HEK293 (cell line): ENCODE measurements around the gene NHSL2.

Source experiments
- CTCF ChIA-PET: fragments of 350-600 bp; formaldehyde crosslinking; extraction: SDS; loops from one replicate; lab custom pipeline; 2021; ENCODE audit warnings: antibody characterized with exemption; lab: Yijun Ruan, JAX
- POLR2A ChIA-PET: fragments of 300-600 bp; formaldehyde crosslinking; extraction: SDS; loops from one replicate; lab custom pipeline; 2020; ENCODE audit warnings: antibody characterized with exemption, inconsistent platforms; lab: Yijun Ruan, JAX
- H3K27ac ChIP-seq: fragments of 200-500 bp; sonication (Bioruptor generic); 2 replicates; pipeline ENCODE4 v1.5.1; 2014; ENCODE audit warnings: low read depth, low read length, control low read depth, inconsistent platforms; ENCODE audit errors: extremely low read depth
- H3K36me3 ChIP-seq, 2 experiments: fragments of 200-500 bp in 1 of 2; sonication (Bioruptor generic) in 1 of 2; 1 replicate in 1 of 2; 2 replicates in 1 of 2; pipeline ENCODE4 v1.5.1; 2014 to 2017; ENCODE audit warnings: inconsistent platforms in 2 of 2, low read length in 2 of 2; ENCODE audit not compliant: control insufficient read depth in 2 of 2, insufficient read depth in 1 of 2
- H3K4me1 ChIP-seq: fragments of 200-500 bp; sonication (Bioruptor generic); 2 replicates; pipeline ENCODE4 v1.5.1; 2014; ENCODE audit warnings: mild to moderate bottlenecking, low read length, inconsistent platforms; ENCODE audit not compliant: control insufficient read depth, insufficient read depth
- H3K4me3 ChIP-seq: 2 replicates; pipeline ENCODE4 v1.5.1; 2011; ENCODE audit warnings: low read depth, mild to moderate bottlenecking, control low read depth, low read length, moderate library complexity
- H3K9me3 ChIP-seq: fragments of 200-500 bp; sonication (Bioruptor generic); 2 replicates; pipeline ENCODE4 v1.5.1; 2014; ENCODE audit warnings: low read depth, low read length, inconsistent platforms; ENCODE audit not compliant: control insufficient read depth, insufficient read depth
- BCL11A ChIP-seq: fragments of 450-650 bp; formaldehyde crosslinking; IDR thresholded peaks from 2 replicates; pipeline ENCODE4 v1.5.1; 2016; ENCODE audit warnings: low read depth, missing biosample characterization, missing genetic modification characterization
- GFI1B ChIP-seq: fragments of 450-650 bp; formaldehyde crosslinking; IDR thresholded peaks from 2 replicates; pipeline ENCODE4 v1.5.1; 2016; ENCODE audit warnings: missing biosample characterization, missing genetic modification characterization
- GLIS1 ChIP-seq: fragments of 450-650 bp; formaldehyde crosslinking; IDR thresholded peaks from 2 replicates; pipeline ENCODE4 v1.5.1; 2016; ENCODE audit warnings: missing biosample characterization, missing genetic modification characterization
- HOXC10 ChIP-seq: sonication (generic); formaldehyde crosslinking; IDR thresholded peaks from 2 replicates; pipeline ENCODE4 v1.8.1; 2023; ENCODE audit warnings: mild to moderate bottlenecking, missing genetic modification reagents
- KLF1 ChIP-seq: fragments of 450-650 bp; formaldehyde crosslinking; IDR thresholded peaks from 2 replicates; pipeline ENCODE4 v1.5.1; 2016; ENCODE audit warnings: missing biosample characterization, missing genetic modification characterization
- KLF17 ChIP-seq: fragments of 450-650 bp; formaldehyde crosslinking; IDR thresholded peaks from 2 replicates; pipeline ENCODE4 v1.5.1; 2016; ENCODE audit warnings: missing biosample characterization, missing genetic modification characterization
- OSR2 ChIP-seq: fragments of 450-650 bp; formaldehyde crosslinking; IDR thresholded peaks from 2 replicates; pipeline ENCODE4 v1.5.1; 2016; ENCODE audit warnings: missing biosample characterization, missing genetic modification characterization
- WT1 ChIP-seq: fragments of 450-650 bp; formaldehyde crosslinking; IDR thresholded peaks from 2 replicates; pipeline ENCODE4 v1.5.1; 2016; ENCODE audit warnings: missing biosample characterization, missing genetic modification characterization
- YY2 ChIP-seq: fragments of 450-650 bp; formaldehyde crosslinking; IDR thresholded peaks from 2 replicates; pipeline ENCODE4 v1.5.1; 2016; ENCODE audit warnings: missing biosample characterization, missing genetic modification characterization
- ZBTB1 ChIP-seq: fragments of 450-650 bp; formaldehyde crosslinking; IDR thresholded peaks from 2 replicates; pipeline ENCODE4 v1.5.1; 2016; ENCODE audit warnings: missing biosample characterization, missing genetic modification characterization
- ZBTB17 ChIP-seq: fragments of 450-650 bp; formaldehyde crosslinking; IDR thresholded peaks from 2 replicates; pipeline ENCODE4 v1.5.1; 2016; ENCODE audit warnings: missing biosample characterization, missing genetic modification characterization
- ZBTB20 ChIP-seq: fragments of 450-650 bp; formaldehyde crosslinking; IDR thresholded peaks from 2 replicates; pipeline ENCODE4 v1.5.1; 2016; ENCODE audit warnings: missing biosample characterization, missing genetic modification characterization
- ZFP3 ChIP-seq: fragments of 450-650 bp; formaldehyde crosslinking; IDR thresholded peaks from 2 replicates; pipeline ENCODE4 v1.5.1; 2016; ENCODE audit warnings: low read depth, missing biosample characterization, missing genetic modification characterization
- ZNF140 ChIP-seq: fragments of 450-650 bp; formaldehyde crosslinking; IDR thresholded peaks from 2 replicates; pipeline ENCODE4 v1.5.1; 2016; ENCODE audit warnings: missing biosample characterization, missing genetic modification characterization
- ZNF155 ChIP-seq: fragments of 450-650 bp; formaldehyde crosslinking; IDR thresholded peaks from 2 replicates; pipeline ENCODE4 v1.5.1; 2016; ENCODE audit warnings: missing biosample characterization, missing genetic modification characterization
- ZNF16 ChIP-seq: fragments of 450-650 bp; formaldehyde crosslinking; IDR thresholded peaks from 2 replicates; pipeline ENCODE4 v1.5.1; 2016; ENCODE audit warnings: low read depth, missing biosample characterization, missing genetic modification characterization
- ZNF211 ChIP-seq: fragments of 450-650 bp; formaldehyde crosslinking; IDR thresholded peaks from 2 replicates; pipeline ENCODE4 v1.5.1; 2016; ENCODE audit warnings: low read depth, missing biosample characterization, missing genetic modification characterization
- ZNF239 ChIP-seq: fragments of 450-650 bp; formaldehyde crosslinking; IDR thresholded peaks from 2 replicates; pipeline ENCODE4 v1.5.1; 2016; ENCODE audit warnings: missing biosample characterization, missing genetic modification characterization
- ZNF248 ChIP-seq: fragments of 450-650 bp; formaldehyde crosslinking; IDR thresholded peaks from 2 replicates; pipeline ENCODE4 v1.5.1; 2017; ENCODE audit warnings: missing biosample characterization, missing genetic modification characterization
- ZNF37A ChIP-seq: fragments of 450-650 bp; IDR thresholded peaks from 2 replicates; pipeline ENCODE4 v1.5.1; 2018; ENCODE audit warnings: missing biosample characterization, missing genetic modification characterization
- ZNF423 ChIP-seq: fragments of 450-650 bp; formaldehyde crosslinking; IDR thresholded peaks from 2 replicates; pipeline ENCODE4 v1.5.1; 2016; ENCODE audit warnings: missing biosample characterization, missing genetic modification characterization
- ZNF473 ChIP-seq: fragments of 450-650 bp; formaldehyde crosslinking; IDR thresholded peaks from 2 replicates; pipeline ENCODE4 v1.5.1; 2017; ENCODE audit warnings: missing biosample characterization, missing genetic modification characterization
- ZNF529 ChIP-seq: fragments of 450-650 bp; formaldehyde crosslinking; IDR thresholded peaks from 2 replicates; pipeline ENCODE4 v1.5.1; 2017; ENCODE audit warnings: missing genetic modification characterization, missing biosample characterization; ENCODE audit not compliant: insufficient replicate concordance
- ZNF530 ChIP-seq: fragments of 450-650 bp; formaldehyde crosslinking; IDR thresholded peaks from 2 replicates; pipeline ENCODE4 v1.5.1; 2016; ENCODE audit warnings: low read depth, missing biosample characterization, missing genetic modification characterization
- ZNF549 ChIP-seq: fragments of 450-650 bp; IDR thresholded peaks from 2 replicates; pipeline ENCODE4 v1.5.1; 2018; ENCODE audit warnings: missing biosample characterization, missing genetic modification characterization, mild to moderate bottlenecking, inconsistent platforms, moderate library complexity
- ZNF571 ChIP-seq: fragments of 450-650 bp; formaldehyde crosslinking; IDR thresholded peaks from 2 replicates; pipeline ENCODE4 v1.5.0; 2017; ENCODE audit warnings: missing biosample characterization, missing genetic modification characterization
- ZNF600 ChIP-seq: fragments of 450-650 bp; formaldehyde crosslinking; IDR thresholded peaks from 2 replicates; pipeline ENCODE4 v1.5.1; 2016; ENCODE audit warnings: missing biosample characterization, missing genetic modification characterization
- ZNF629 ChIP-seq: fragments of 450-650 bp; formaldehyde crosslinking; IDR thresholded peaks from 2 replicates; pipeline ENCODE4 v1.5.1; 2017; ENCODE audit warnings: missing biosample characterization, missing genetic modification characterization
- ZNF701 ChIP-seq: fragments of 450-650 bp; formaldehyde crosslinking; IDR thresholded peaks from 2 replicates; pipeline ENCODE4 v1.5.1; 2016; ENCODE audit warnings: missing biosample characterization, missing genetic modification characterization
- ZSCAN16 ChIP-seq: fragments of 450-650 bp; formaldehyde crosslinking; IDR thresholded peaks from 2 replicates; pipeline ENCODE4 v1.5.1; 2016; ENCODE audit warnings: missing biosample characterization, missing genetic modification characterization
- ZXDB ChIP-seq: fragments of 450-650 bp; formaldehyde crosslinking; IDR thresholded peaks from 2 replicates; pipeline ENCODE4 v1.5.1; 2016; ENCODE audit warnings: missing biosample characterization, missing genetic modification characterization
- TF ChIP-seq, protein P1 (sequence below): fragments of 450-650 bp; formaldehyde crosslinking; IDR thresholded peaks from 2 replicates; pipeline ENCODE4 v1.5.1; 2016; ENCODE audit warnings: missing biosample characterization, missing genetic modification characterization
- TF ChIP-seq, protein P2 (sequence below): fragments of 450-650 bp; formaldehyde crosslinking; IDR thresholded peaks from 2 replicates; pipeline ENCODE4 v1.5.1; 2016; ENCODE audit warnings: missing biosample characterization, missing genetic modification characterization
- TF ChIP-seq, protein P3 (sequence below): fragments of 450-650 bp; formaldehyde crosslinking; IDR thresholded peaks from 2 replicates; pipeline ENCODE4 v1.5.1; 2016; ENCODE audit warnings: missing biosample characterization, missing genetic modification characterization

The NHSL2 gene

DNA sequence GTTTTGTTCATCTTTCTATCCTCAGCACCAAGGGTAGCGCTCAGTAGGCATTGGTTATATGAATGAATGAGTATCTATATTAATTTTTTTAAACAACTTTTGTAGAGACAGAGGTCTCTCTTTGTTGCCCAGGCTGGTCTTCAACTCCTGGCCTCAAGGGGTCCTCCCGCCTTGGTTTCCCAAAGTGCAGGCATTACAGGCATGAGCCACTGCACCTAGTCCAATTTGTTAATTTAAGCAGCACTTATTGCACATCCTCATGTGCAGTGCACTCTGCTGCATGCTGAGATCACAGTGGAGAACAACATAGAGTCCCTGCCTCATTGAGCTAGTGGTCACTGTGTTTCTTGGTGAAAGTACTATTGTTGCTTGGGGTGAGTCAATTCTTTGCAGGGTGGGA lies 94.4 kb downstream of the NHSL2 start:
- Histone ChIP-seq H3K27ac (no peak overlapping the region), H3K4me3 (no peak overlapping the region), H3K4me1 (no peaks in the 10 kb centered on the region), H3K9me3 (no peaks in the 10 kb centered on the region; the same call in 1 of the 2 replicates), H3K36me3 (no peaks in the 10 kb centered on the region)
- ChIA-PET POLR2A (no interaction called here), CTCF (interaction anchor here (0.6 to 11.5 kb wide), 7 partner anchors 8 to 95 kb away, joined by 3 to 174 read pairs (median 5); no protein-coding TSS in a partner anchor)
- TF ChIP-seq ZBTB1 (tag by site-specific recombination) (no peak), KLF17 (tag by site-specific recombination) (no peak), ZNF530 (tag by site-specific recombination) (no peak), ZXDB (tag by site-specific recombination) (no peak), KLF1 (tag by site-specific recombination) (no peak), ZNF473 (no peak), OSR2 (tag by site-specific recombination) (no peak), GLIS1 (no peak), WT1 (tag by site-specific recombination) (no peak), ZNF211 (tag by site-specific recombination) (no peak), ZNF239 (tag by site-specific recombination) (no peak), ZNF549 (tag by site-specific recombination) (no peak), GFI1B (tag by site-specific recombination) (no peak), ZNF155 (tag by site-specific recombination) (no peak), ZNF629 (tag by site-specific recombination) (no peak), ZSCAN16 (tag by site-specific recombination) (no peak)
- TF ChIP-seq, protein P1, sequence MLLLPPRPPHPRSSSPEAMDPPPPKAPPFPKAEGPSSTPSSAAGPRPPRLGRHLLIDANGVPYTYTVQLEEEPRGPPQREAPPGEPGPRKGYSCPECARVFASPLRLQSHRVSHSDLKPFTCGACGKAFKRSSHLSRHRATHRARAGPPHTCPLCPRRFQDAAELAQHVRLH (tag by site-specific recombination) = no peak
- TF ChIP-seq, protein P2, sequence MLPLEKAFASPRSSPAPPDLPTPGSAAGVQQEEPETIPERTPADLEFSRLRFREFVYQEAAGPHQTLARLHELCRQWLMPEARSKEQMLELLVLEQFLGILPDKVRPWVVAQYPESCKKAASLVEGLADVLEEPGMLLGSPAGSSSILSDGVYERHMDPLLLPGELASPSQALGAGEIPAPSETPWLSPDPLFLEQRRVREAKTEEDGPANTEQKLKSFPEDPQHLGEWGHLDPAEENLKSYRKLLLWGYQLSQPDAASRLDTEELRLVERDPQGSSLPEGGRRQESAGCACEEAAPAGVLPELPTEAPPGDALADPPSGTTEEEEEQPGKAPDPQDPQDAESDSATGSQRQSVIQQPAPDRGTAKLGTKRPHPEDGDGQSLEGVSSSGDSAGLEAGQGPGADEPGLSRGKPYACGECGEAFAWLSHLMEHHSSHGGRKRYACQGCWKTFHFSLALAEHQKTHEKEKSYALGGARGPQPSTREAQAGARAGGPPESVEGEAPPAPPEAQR (tag by site-specific recombination) = no peak

DNA sequence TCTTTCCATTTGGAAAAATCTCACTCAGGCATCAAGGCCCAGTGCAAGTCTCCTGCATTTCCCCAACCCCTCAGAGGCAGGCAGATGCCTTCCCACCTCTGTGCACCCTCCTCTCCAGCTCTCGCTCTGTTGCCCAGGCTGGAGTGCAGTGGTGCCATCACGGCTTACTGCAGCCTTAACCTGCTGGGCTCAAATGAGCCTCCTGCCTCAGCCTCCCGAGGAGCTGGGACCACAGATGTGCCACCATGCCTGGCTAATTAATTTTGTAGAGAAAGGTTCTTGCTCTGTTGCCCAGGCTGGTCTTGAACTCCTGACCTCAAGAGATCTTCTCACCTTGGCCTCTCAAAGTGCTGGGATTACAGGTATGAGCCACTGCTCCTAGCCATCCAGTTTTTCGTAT lies 95.8 kb downstream of the NHSL2 start:
- Histone ChIP-seq H3K27ac (no peak overlapping the region), H3K9me3 (no peaks in the 10 kb centered on the region; the same call in 1 of the 2 replicates), H3K4me3 (no peak overlapping the region), H3K36me3 (no peaks in the 10 kb centered on the region), H3K4me1 (no peaks in the 10 kb centered on the region)
- TF ChIP-seq HOXC10 (CRISPR knock-in tag) (no peak), ZNF140 (tag by site-specific recombination) (no peak), BCL11A (tag by site-specific recombination) (no peak), ZBTB1 (tag by site-specific recombination) (no peak), ZNF701 (tag by site-specific recombination) (no peak), ZNF571 (no peak), ZBTB20 (tag by site-specific recombination) (no peak), ZBTB17 (tag by site-specific recombination) (no peak), ZNF248 (no peak), ZNF16 (tag by site-specific recombination) (no peak), ZNF37A (tag by site-specific recombination) (no peak), YY2 (tag by site-specific recombination) (no peak), ZNF600 (tag by site-specific recombination) (no peak), ZNF423 (tag by site-specific recombination) (no peak), ZNF529 (tag by site-specific recombination) (no peak), ZFP3 (tag by site-specific recombination) (no peak)
- TF ChIP-seq, protein P3, sequence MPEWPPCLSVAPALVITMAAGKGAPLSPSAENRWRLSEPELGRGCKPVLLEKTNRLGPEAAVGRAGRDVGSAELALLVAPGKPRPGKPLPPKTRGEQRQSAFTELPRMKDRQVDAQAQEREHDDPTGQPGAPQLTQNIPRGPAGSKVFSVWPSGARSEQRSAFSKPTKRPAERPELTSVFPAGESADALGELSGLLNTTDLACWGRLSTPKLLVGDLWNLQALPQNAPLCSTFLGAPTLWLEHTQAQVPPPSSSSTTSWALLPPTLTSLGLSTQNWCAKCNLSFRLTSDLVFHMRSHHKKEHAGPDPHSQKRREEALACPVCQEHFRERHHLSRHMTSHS (tag by site-specific recombination) = no peak
- POLR2A ChIA-PET = no interaction called here
- CTCF ChIA-PET = interaction anchor here (0.6 to 11.5 kb wide), 5 partner anchors 10 to 337 kb away, joined by 3 to 174 read pairs (median 4); no protein-coding TSS in a partner anchor
